HEK293 (cell line): ENCODE results near the gene NPRL2.

Experiments
- CTCF ChIA-PET: fragments of 350-600 bp; formaldehyde crosslinking; extraction: SDS; loops from one replicate; lab custom pipeline; 2021; ENCODE audit warnings: antibody characterized with exemption; lab: Yijun Ruan, JAX
- POLR2A ChIA-PET: fragments of 300-600 bp; formaldehyde crosslinking; extraction: SDS; loops from one replicate; lab custom pipeline; 2020; ENCODE audit warnings: antibody characterized with exemption, inconsistent platforms; lab: Yijun Ruan, JAX
- H3K27ac ChIP-seq: fragments of 200-500 bp; sonication (Bioruptor generic); 2 replicates; pipeline ENCODE4 v1.5.1; 2014; ENCODE audit warnings: low read depth, low read length, control low read depth, inconsistent platforms; ENCODE audit errors: extremely low read depth
- H3K36me3 ChIP-seq, 2 experiments: fragments of 200-500 bp in 1 of 2; sonication (Bioruptor generic) in 1 of 2; 1 replicate in 1 of 2; 2 replicates in 1 of 2; pipeline ENCODE4 v1.5.1; 2014 to 2017; ENCODE audit warnings: inconsistent platforms in 2 of 2, low read length in 2 of 2; ENCODE audit not compliant: control insufficient read depth in 2 of 2, insufficient read depth in 1 of 2
- H3K4me1 ChIP-seq: fragments of 200-500 bp; sonication (Bioruptor generic); 2 replicates; pipeline ENCODE4 v1.5.1; 2014; ENCODE audit warnings: mild to moderate bottlenecking, low read length, inconsistent platforms; ENCODE audit not compliant: control insufficient read depth, insufficient read depth
- H3K4me3 ChIP-seq: 2 replicates; pipeline ENCODE4 v1.5.1; 2011; ENCODE audit warnings: low read depth, mild to moderate bottlenecking, control low read depth, low read length, moderate library complexity
- H3K9me3 ChIP-seq: fragments of 200-500 bp; sonication (Bioruptor generic); 2 replicates; pipeline ENCODE4 v1.5.1; 2014; ENCODE audit warnings: low read depth, low read length, inconsistent platforms; ENCODE audit not compliant: control insufficient read depth, insufficient read depth
- BCL11A ChIP-seq: fragments of 450-650 bp; formaldehyde crosslinking; IDR thresholded peaks from 2 replicates; pipeline ENCODE4 v1.5.1; 2016; ENCODE audit warnings: low read depth, missing biosample characterization, missing genetic modification characterization
- ELK4 ChIP-seq: IDR thresholded peaks from 2 replicates; pipeline ENCODE4 v1.6.1; 2011; ENCODE audit warnings: mild to moderate bottlenecking, low read depth, low read length, borderline replicate concordance
- GFI1B ChIP-seq: fragments of 450-650 bp; formaldehyde crosslinking; IDR thresholded peaks from 2 replicates; pipeline ENCODE4 v1.5.1; 2016; ENCODE audit warnings: missing biosample characterization, missing genetic modification characterization
- KLF1 ChIP-seq: fragments of 450-650 bp; formaldehyde crosslinking; IDR thresholded peaks from 2 replicates; pipeline ENCODE4 v1.5.1; 2016; ENCODE audit warnings: missing biosample characterization, missing genetic modification characterization
- PRDM10 ChIP-seq: fragments of 450-650 bp; formaldehyde crosslinking; IDR thresholded peaks from 2 replicates; pipeline ENCODE4 v1.5.1; 2016; ENCODE audit warnings: missing biosample characterization, missing genetic modification characterization
- PRDM4 ChIP-seq: fragments of 450-650 bp; formaldehyde crosslinking; IDR thresholded peaks from 2 replicates; pipeline ENCODE4 v1.5.1; 2017; ENCODE audit warnings: missing biosample characterization, missing genetic modification characterization
- SP2 ChIP-seq: fragments of 450-650 bp; formaldehyde crosslinking; IDR thresholded peaks from 2 replicates; pipeline ENCODE4 v1.5.1; 2016; ENCODE audit warnings: missing biosample characterization, missing genetic modification characterization
- ZBTB10 ChIP-seq: fragments of 450-650 bp; formaldehyde crosslinking; IDR thresholded peaks from 2 replicates; pipeline ENCODE4 v1.5.1; 2016; ENCODE audit warnings: missing biosample characterization, missing genetic modification characterization
- ZBTB8A ChIP-seq: fragments of 450-650 bp; formaldehyde crosslinking; IDR thresholded peaks from 2 replicates; pipeline ENCODE4 v1.5.1; 2016; ENCODE audit warnings: missing biosample characterization, missing genetic modification characterization
- ZFP37 ChIP-seq: fragments of 450-650 bp; formaldehyde crosslinking; IDR thresholded peaks from 2 replicates; pipeline ENCODE4 v1.5.1; 2016; ENCODE audit warnings: missing biosample characterization, missing genetic modification characterization
- ZNF148 ChIP-seq: fragments of 450-650 bp; formaldehyde crosslinking; IDR thresholded peaks from 2 replicates; pipeline ENCODE4 v1.5.0; 2017; ENCODE audit warnings: missing biosample characterization, missing genetic modification characterization, borderline replicate concordance
- ZNF23 ChIP-seq: fragments of 450-650 bp; formaldehyde crosslinking; IDR thresholded peaks from 2 replicates; pipeline ENCODE4 v1.5.1; 2016; ENCODE audit warnings: missing biosample characterization, missing genetic modification characterization, borderline replicate concordance
- ZNF24 ChIP-seq: fragments of 450-650 bp; formaldehyde crosslinking; IDR thresholded peaks from 2 replicates; pipeline ENCODE4 v1.5.1; 2016; ENCODE audit warnings: missing biosample characterization, missing genetic modification characterization
- ZNF302 ChIP-seq: fragments of 450-650 bp; formaldehyde crosslinking; IDR thresholded peaks from 2 replicates; pipeline ENCODE4 v1.5.1; 2016; ENCODE audit warnings: missing biosample characterization, missing genetic modification characterization, low read depth
- ZNF529 ChIP-seq: fragments of 450-650 bp; formaldehyde crosslinking; IDR thresholded peaks from 2 replicates; pipeline ENCODE4 v1.5.1; 2017; ENCODE audit warnings: missing genetic modification characterization, missing biosample characterization; ENCODE audit not compliant: insufficient replicate concordance
- ZNF610 ChIP-seq: fragments of 450-650 bp; formaldehyde crosslinking; IDR thresholded peaks from 2 replicates; pipeline ENCODE4 v1.5.1; 2016; ENCODE audit warnings: missing biosample characterization, missing genetic modification characterization, borderline replicate concordance
- ZNF660 ChIP-seq: fragments of 450-650 bp; IDR thresholded peaks from 2 replicates; pipeline ENCODE4 v1.5.1; 2018; ENCODE audit warnings: missing biosample characterization, mild to moderate bottlenecking, missing genetic modification characterization
- ZNF664 ChIP-seq: fragments of 450-650 bp; formaldehyde crosslinking; IDR thresholded peaks from 2 replicates; pipeline ENCODE4 v1.5.1; 2016; ENCODE audit warnings: missing biosample characterization, missing genetic modification characterization
- ZNF837 ChIP-seq: fragments of 450-650 bp; formaldehyde crosslinking; IDR thresholded peaks from 2 replicates; pipeline ENCODE4 v1.5.1; 2016; ENCODE audit warnings: missing biosample characterization, missing genetic modification characterization

Gene NPRL2

GRCh38 chr3:50345586-50346234 lies 4.9 kb downstream of the NPRL2 start, which contains the start of gene ZMYND10:
Gene ZMYND10 (minus strand): TSS chr3:50345732. CDS start chr3:50345579, 153 bp downstream.
- peaks cover 0 to 55% of the 10 kb centered on the region in 2 experiments; a peak in 1 of 3 replicates for H3K36me3 ChIP-seq
- ChIA-PET CTCF (interaction anchor here (0.7 to 2.4 kb wide), 3 partner anchors 126 to 269 kb away, joined by 3 to 16 read pairs (median 4); no protein-coding TSS in a partner anchor), POLR2A (interaction anchor here (1.0 to 1.5 kb wide), 2 partner anchors 9 to 11 kb away, joined by 3 to 12 read pairs; no protein-coding TSS in a partner anchor)
- TF ChIP-seq SP2 (peak; percentile 61), ZNF837 (tag by site-specific recombination) (no peak), ZNF664 (tag by site-specific recombination) (no peak), GFI1B (tag by site-specific recombination) (no peak), KLF1 (0 out of 2 replicates have a peak, but pooled peaks have one; percentile 19), PRDM10 (no peak), ZBTB8A (tag by site-specific recombination) (peak; percentile 95), ZNF610 (tag by site-specific recombination) (peak; percentile 22; the same call in 1 of the 2 replicates), ELK4 (no peak)
- peak within 1 kb of the TSS; percentile 15 for H3K4me3 ChIP-seq
- no peaks in the 10 kb centered on the region for H3K9me3 ChIP-seq
- H3K4me1 ChIP-seq = peaks cover 4% of the 10 kb centered on the region; the same call in 1 of the 2 replicates
- no peak within 1 kb of the TSS; the same call in 1 of the 2 replicates for H3K27ac ChIP-seq

GRCh38 chr3:50345008-50345407 lies 5.6 kb downstream of the NPRL2 start:
- ChIA-PET CTCF (interaction anchor here (1.1 kb wide), 1 partner anchor 8 kb away, joined by 5 read pairs; no protein-coding TSS in a partner anchor), POLR2A (interaction anchor here (1.0 to 1.5 kb wide), 2 partner anchors 8 to 12 kb away, joined by 3 to 12 read pairs; no protein-coding TSS in a partner anchor)
- H3K4me3 ChIP-seq = no peak overlapping the region
- peaks cover 4% of the 10 kb centered on the region; the same call in 1 of the 2 replicates for H3K4me1 ChIP-seq
- no peaks in the 10 kb centered on the region for H3K9me3 ChIP-seq
- H3K36me3 ChIP-seq = peaks cover 0 to 55% of the 10 kb centered on the region in 2 experiments; a peak in 1 of 3 replicates
- no peak overlapping the region for H3K27ac ChIP-seq
- TF ChIP-seq BCL11A (tag by site-specific recombination) = no peak
- no peak for TF ChIP-seq ZNF23
- no peak for TF ChIP-seq ZNF148 (tag by site-specific recombination)
- TF ChIP-seq ZNF529 (tag by site-specific recombination) = no peak
- no peak for TF ChIP-seq ZFP37 (tag by site-specific recombination)
- no peak for TF ChIP-seq PRDM4 (tag by site-specific recombination)
- TF ChIP-seq ZBTB10 (tag by site-specific recombination) = no peak
- no peak for TF ChIP-seq ZNF660 (tag by site-specific recombination)
- TF ChIP-seq ZNF302 (tag by site-specific recombination) = no peak
- TF ChIP-seq ZNF24 (tag by site-specific recombination) = no peak
